NK-92 (cell line): ENCODE measurements around the gene EFNA5.

Source experiments
- DNase-seq: peaks from one replicate; lab custom pipeline; 2025; ENCODE audit not compliant: unreplicated experiment; lab: John Stamatoyannopoulos, UW

Gene EFNA5

GRCh38 chr5:107604990-107605389 lies 65.7 kb downstream of the EFNA5 start:
- DNase-seq: no peak

GRCh38 chr5:107604146-107604910 lies 66.4 kb downstream of the EFNA5 start:
- no peak for DNase-seq

- no peak for DNase-seq
Observed at GRCh38 chr5:107603349-107603748, 67.4 kb downstream of the EFNA5 start.

- no peak for DNase-seq
Observed at GRCh38 chr5:107602896-107603295, 67.8 kb downstream of the EFNA5 start.

- DNase-seq: no peak
Observed at GRCh38 chr5:107601076-107601475, 69.7 kb downstream of the EFNA5 start.

GRCh38 chr5:107598958-107599357 lies 71.8 kb downstream of the EFNA5 start:
- DNase-seq: no peak

- no peak for DNase-seq
Observed at GRCh38 chr5:107597803-107598202, 72.9 kb downstream of the EFNA5 start.

GRCh38 chr5:107597247-107597646 lies 73.5 kb downstream of the EFNA5 start:
- DNase-seq: no peak

- DNase-seq: no peak
Observed at GRCh38 chr5:107594253-107595045, 76.3 kb downstream of the EFNA5 start.

GRCh38 chr5:107593009-107593408 lies 77.7 kb downstream of the EFNA5 start:
- DNase-seq: no peak

GRCh38 chr5:107592515-107592914 lies 78.2 kb downstream of the EFNA5 start:
- no peak for DNase-seq

- DNase-seq: no peak
Observed at GRCh38 chr5:107590686-107591085, 80.1 kb downstream of the EFNA5 start.

GRCh38 chr5:107589520-107590193 lies 81.1 kb downstream of the EFNA5 start:
- no peak for DNase-seq

GRCh38 chr5:107582625-107583024 lies 88.1 kb downstream of the EFNA5 start:
- no peak for DNase-seq

- DNase-seq: no peak
Observed at GRCh38 chr5:107580889-107581820, 89.6 kb downstream of the EFNA5 start.

- no peak for DNase-seq
Observed at GRCh38 chr5:107578051-107578635, 92.6 kb downstream of the EFNA5 start.

- DNase-seq: no peak
Observed at GRCh38 chr5:107577394-107577950, 93.3 kb downstream of the EFNA5 start.

GRCh38 chr5:107576736-107577393 lies 93.9 kb downstream of the EFNA5 start:
- no peak for DNase-seq

- no peak for DNase-seq
Observed at GRCh38 chr5:107576155-107576554, 94.6 kb downstream of the EFNA5 start.
